GM18861 (cell line): ENCODE results near the gene SENP1.
"Not testable (repeated sequence)": the region's sequence is repeated elsewhere in the genome, so short reads cannot be mapped to it uniquely, and the experiment has no call there.

Experiments
- ATAC-seq: cut with Tn5 transposase; IDR thresholded peaks from one replicate; pipeline ENCODE4 v1.9.1; 2021; ENCODE audit not compliant: unreplicated experiment

The SENP1 gene

GRCh38 chr12:48105867-48106680, at the start of gene SENP1:
Gene SENP1, minus strand, starts transcription at chr12:48106079. Its CDS starts 4,607 bp downstream, at chr12:48101472.
- ATAC-seq = peak; percentile 53

DNA sequence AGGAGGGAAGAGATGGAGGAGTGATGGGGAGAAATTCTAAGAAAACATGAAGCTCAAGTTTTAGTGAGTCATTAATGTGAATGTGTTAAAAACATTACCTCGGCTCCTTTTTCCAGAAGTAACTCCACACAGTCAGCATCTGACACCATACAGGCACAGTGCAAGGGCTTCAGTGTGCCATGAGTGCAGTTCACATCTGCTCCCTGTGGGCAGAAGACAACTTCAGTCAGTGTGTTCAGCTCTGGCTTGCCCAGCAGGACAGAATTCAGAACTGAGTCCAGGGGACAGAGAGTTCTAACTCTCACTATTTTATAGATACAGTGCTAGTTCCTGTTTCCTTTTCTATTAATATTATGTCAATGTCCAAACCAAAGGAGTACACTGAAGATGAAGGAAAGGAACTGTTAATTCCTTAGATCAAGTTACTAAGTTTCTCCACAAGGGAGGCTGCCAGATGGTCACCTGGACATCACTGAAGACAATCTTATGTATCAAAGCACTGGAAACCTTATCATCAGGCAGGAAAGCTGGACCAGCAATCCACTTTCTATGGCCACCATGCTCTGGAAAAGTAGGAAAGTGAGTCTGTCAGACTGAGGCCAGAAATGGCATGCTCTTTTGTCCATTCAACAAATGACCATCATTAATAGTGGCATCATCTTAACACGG, 45.4 kb upstream of the SENP1 start:
- ATAC-seq = no peak

DNA sequence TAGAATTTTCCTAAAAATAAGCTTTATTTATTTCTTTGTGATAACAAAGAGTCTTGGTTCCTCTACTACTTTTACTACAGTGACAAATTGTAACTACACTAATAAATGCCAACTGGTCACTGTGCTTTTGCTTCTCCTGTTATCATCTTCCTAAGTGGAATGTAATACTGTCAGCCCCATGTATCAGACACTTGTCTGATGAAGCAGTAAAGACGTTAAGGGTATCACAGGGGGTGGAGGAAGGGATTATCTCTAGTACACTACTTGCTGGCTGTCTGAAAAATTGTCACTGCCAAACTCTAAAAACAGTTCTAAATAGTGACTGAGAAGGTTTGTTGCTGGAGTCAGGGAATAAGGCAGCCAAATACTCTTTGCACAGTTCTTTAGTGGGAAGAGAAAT, 40.1 kb upstream of the SENP1 start:
- ATAC-seq = no peak

GRCh38 chr12:48143898-48144297, 38.0 kb upstream of the SENP1 start:
- no peak for ATAC-seq

GRCh38 chr12:48142818-48143674, 37.2 kb upstream of the SENP1 start:
- no peak for ATAC-seq

DNA sequence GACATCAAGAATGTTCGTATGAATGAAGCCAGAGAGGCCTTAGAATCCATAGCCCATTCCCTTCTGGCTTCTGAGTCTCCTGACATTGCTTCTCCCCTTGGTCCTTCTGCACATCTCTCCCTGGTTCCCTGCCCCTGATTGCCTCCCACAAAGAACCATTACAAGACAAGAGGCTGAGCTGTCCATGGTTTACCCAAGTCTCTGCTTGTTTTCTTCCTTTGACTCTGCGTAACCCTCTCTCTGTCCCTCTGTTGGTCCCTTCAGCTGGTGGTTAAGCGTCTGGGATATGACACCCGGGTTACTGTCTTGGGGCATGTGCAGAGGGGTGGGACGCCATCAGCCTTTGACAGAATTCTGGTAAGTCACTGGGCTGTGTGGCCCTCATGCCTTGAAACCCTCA, 29.1 kb upstream of the SENP1 start:
- no peak for ATAC-seq

GRCh38 chr12:48132826-48133225, 26.9 kb upstream of the SENP1 start:
- no peak for ATAC-seq

- no peak for ATAC-seq
These were observed 25.6 kb upstream of the SENP1 start for GRCh38 chr12:48131517-48131916.

DNA sequence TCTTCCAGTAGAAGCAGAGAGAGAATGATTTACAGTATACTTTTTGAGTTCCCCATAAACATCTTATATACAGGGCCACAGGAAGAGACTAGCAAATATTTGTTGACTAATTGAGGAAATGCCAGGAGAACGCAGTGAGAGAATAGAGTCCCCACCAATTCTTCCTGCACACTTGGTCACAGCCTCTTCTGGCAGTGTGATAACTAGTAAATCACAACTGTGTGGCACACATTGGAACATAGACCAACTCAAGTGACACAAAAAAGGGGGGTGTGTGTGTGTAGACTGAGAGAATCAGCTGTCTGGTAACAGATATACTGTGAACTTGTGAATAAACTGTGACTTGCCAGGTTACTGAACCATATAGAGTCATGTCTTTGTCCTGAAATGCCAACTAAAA, 23.5 kb upstream of the SENP1 start:
- ATAC-seq = no peak

DNA sequence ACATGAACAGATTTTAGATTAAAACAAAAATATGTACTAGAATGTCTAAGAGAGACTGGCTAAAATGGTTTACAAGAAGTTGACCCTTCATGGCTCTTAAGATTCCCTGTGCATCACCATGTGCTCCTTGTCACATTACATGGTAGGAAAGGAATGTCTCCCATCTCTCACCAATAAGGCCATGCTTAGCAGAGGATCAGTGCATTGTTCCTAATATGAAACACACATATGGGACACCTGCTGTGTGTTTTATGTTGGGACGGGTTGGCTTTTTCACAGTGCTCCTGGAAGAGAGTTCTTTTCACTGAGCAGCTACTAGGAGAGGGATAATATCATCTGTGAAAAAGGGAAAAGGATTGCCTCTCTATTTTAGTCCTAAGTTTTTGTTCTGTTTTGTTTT, 22.9 kb upstream of the SENP1 start:
- ATAC-seq = no peak

DNA sequence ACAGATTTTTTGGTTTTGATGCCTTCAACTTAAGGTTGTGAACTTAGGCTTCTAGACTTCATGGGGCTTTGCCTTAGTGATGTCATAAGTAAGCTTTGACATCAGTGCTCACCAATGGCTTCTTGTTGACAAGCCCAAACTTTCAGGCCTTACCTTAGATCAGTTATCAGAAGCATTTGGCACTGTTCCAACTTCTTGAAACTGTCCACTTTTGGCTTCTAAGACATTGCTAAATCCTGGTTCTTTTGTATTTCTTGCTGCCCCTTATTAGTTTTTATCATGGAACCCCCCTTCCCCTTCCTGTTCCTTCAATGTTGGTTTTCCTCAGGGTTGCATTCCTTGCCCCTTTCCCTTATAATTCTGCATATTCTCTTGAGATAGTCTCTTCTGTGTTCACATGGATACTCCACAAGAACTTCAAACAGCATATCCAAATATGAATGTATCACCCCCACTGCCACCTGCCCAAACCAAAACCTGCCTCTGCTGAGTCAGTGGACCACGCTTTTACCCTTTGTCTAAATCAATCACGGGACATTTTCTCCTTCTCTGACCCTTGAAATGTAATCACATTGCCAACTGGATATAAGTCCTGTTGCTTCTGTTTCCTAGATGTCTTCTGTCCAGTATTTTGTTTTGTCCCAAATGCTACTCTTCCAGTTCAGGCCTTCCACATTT, 21.2 kb upstream of the SENP1 start:
- ATAC-seq = no peak

DNA sequence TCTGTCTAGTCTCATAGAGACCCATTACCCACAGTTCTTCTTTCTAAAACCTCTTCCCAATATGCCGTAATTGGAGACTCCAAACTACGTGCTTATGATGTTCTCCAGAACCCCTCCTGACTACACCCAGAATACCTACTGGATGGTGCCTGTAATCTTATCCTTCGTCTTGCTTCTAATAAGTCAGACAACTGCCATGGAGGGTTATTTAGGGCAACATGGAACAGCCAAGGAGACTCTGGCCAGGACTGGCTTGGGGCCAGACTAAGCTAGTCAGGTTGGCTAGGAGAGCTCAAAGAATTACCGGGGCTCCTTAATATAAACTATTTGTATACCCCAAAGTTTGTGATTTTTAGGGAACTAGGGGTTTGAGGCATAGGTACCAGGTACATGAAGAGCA, 20.1 kb upstream of the SENP1 start:
- no peak for ATAC-seq

DNA sequence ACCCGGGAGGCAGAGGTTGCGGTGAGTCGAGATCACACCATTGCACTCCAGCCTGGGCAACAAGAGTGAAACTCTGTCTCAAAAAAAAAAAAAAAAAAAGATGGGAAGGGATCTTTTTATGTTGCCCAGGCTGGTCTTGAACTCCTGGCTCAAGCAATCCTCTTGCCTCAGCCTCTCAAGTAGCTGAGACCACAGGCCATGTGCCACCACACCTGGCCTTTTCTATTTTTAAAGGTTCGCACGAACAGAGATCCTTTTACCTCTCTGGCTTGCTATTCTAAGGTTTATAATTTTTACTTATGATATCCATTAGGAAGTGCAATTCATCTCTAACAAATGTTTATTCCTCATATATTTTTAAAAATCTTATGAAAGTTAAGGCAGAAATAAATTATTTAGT, 19.7 kb upstream of the SENP1 start:
- not testable (repeated sequence) for ATAC-seq

- no peak for ATAC-seq
These were observed 17.3 kb upstream of the SENP1 start for GRCh38 chr12:48123169-48123568.

GRCh38 chr12:48122065-48122834, 16.4 kb upstream of the SENP1 start:
- ATAC-seq = no peak

DNA sequence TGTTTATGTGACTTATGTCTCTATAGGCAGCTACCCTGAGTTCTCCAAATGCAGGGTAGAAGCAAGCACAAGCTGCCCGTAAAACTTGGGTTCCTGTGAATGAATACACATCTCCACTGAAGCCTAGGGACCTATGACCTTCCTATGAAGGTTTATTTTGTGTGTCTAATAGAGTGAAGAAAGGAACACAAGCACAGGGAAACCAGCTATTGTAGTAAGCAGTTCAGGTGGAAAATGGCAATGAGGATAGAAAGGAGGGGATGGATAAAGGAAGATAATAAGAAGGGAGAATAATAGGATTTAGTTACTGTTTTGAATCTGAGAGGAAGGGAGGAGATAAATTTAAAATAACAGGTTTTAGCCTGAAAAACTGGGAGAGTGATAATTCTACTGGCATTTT, 15.6 kb upstream of the SENP1 start:
- no peak for ATAC-seq

- ATAC-seq = no peak
These were observed 13.9 kb upstream of the SENP1 start for GRCh38 chr12:48119834-48120195.

DNA sequence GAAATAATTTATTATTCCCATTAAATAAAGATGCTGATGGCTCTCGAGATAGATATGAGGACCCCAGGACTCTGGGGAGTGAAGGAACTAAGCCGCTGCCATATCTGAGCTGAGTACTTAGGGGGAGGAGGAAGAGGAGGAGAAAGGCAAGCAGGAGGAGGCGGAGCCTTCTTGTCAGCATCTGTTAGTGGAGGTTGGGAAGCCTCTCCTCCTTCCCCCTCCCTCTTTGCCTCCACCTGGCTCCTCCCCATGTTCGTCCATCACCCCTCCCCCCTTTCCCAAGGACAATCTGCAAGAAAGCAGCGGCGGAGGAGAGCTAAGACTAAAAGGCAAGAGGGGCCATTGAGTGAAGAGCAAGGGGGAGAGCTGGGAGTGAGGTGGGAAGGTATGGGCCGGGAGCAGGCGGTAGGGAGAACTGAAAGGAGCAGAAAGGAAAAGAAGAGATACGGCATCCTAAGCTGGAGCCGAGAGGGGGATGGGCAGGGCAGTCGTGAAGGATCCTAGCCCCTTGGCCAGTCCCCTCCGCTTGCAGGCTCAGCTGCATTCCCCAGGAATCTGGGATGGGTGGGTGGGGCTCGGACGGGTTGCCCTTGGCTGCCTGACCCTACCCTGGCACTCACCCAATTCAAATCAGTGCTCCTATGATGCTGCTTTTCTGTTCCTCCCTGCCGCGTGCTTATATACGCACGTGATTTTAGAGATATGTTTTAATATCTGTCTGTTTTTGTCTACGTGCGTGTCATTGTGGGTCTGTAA, 13.4 kb upstream of the SENP1 start, which contains the start of gene PFKM:
TSS of gene PFKM (plus strand) at position 287 of the 756 bp plus-strand sequence. CDS start 3,411 bp downstream, outside the sequence.
- peak; percentile 98 for ATAC-seq

DNA sequence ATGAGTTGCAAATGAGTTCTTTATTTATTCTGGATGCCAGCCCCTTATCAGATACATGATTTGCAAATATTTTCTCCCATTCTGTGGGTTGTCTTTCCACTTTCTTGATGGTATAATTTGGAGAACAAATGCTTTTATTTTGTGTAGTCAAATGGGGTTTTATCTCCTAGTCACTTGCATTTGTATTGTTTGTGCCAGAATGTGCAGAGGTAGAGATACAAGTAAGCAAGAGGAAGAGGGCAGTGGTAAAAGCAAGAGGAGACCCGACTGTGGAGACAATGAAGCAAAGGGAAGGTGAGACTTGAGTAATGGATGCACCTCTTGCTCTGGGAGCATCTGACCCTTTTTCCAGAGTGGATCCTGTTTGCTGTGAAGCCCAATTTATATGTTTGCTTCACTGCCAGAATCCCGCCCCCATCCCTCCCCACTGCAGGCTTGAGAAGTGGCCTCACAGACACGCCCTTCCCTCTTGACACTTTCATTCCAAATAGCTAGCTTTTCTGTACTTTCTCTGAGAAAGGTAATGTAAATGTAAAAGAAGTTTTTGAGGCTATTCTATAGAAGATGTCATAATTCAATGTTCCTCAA, 12.5 kb upstream of the SENP1 start:
- ATAC-seq = no peak
